Stimulated activated naive CD8-positive, alpha-beta T cell treated with anti-CD3 and anti-CD28 coated beads, Interleukin-15, amount 100 ng/mL, for 72 hours (primary cell): Measurements from ENCODE around the gene ITGA7.
A peak's percentile ranks its signal among the peaks of the same experiment; 100 is the strongest.

Source experiments
- ATAC-seq: fragments of 150-1000 bp; cut with Tn5 transposase; 2 replicates; pipeline ENCODE4 v1.10.0; 2021; ENCODE audit warnings: mild to moderate bottlenecking, moderate library complexity
- DNase-seq, 2 donors: peaks; one replicate each; pipeline ENCODE4 v3.0.0; 2021 to 2022
- H3K27ac Mint-ChIP-seq, 2 donors: one replicate each; pipeline ENCODE4 v1.8.0; 2022; ENCODE audit warnings: mild to moderate bottlenecking in 2 of 2, mixed read lengths in 2 of 2, moderate library complexity in 2 of 2
- H3K27me3 Mint-ChIP-seq: one replicate; pipeline ENCODE4 v1.8.0; 2022; ENCODE audit warnings: mixed read lengths
- H3K4me1 Mint-ChIP-seq: one replicate; pipeline ENCODE4 v1.8.0; 2022; ENCODE audit warnings: mild to moderate bottlenecking, mixed read lengths
- H3K4me3 Mint-ChIP-seq, 2 donors: one replicate each; pipeline ENCODE4 v1.8.0; 2022; ENCODE audit warnings: mild to moderate bottlenecking in 2 of 2, mixed read lengths in 2 of 2, moderate library complexity in 1 of 2
- H3K9me3 Mint-ChIP-seq, 2 donors: one replicate each; pipeline ENCODE4 v1.8.0; 2022; ENCODE audit warnings: mixed read lengths in 2 of 2

Gene ITGA7, protein sequence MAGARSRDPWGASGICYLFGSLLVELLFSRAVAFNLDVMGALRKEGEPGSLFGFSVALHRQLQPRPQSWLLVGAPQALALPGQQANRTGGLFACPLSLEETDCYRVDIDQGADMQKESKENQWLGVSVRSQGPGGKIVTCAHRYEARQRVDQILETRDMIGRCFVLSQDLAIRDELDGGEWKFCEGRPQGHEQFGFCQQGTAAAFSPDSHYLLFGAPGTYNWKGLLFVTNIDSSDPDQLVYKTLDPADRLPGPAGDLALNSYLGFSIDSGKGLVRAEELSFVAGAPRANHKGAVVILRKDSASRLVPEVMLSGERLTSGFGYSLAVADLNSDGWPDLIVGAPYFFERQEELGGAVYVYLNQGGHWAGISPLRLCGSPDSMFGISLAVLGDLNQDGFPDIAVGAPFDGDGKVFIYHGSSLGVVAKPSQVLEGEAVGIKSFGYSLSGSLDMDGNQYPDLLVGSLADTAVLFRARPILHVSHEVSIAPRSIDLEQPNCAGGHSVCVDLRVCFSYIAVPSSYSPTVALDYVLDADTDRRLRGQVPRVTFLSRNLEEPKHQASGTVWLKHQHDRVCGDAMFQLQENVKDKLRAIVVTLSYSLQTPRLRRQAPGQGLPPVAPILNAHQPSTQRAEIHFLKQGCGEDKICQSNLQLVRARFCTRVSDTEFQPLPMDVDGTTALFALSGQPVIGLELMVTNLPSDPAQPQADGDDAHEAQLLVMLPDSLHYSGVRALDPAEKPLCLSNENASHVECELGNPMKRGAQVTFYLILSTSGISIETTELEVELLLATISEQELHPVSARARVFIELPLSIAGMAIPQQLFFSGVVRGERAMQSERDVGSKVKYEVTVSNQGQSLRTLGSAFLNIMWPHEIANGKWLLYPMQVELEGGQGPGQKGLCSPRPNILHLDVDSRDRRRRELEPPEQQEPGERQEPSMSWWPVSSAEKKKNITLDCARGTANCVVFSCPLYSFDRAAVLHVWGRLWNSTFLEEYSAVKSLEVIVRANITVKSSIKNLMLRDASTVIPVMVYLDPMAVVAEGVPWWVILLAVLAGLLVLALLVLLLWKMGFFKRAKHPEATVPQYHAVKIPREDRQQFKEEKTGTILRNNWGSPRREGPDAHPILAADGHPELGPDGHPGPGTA

DNA sequence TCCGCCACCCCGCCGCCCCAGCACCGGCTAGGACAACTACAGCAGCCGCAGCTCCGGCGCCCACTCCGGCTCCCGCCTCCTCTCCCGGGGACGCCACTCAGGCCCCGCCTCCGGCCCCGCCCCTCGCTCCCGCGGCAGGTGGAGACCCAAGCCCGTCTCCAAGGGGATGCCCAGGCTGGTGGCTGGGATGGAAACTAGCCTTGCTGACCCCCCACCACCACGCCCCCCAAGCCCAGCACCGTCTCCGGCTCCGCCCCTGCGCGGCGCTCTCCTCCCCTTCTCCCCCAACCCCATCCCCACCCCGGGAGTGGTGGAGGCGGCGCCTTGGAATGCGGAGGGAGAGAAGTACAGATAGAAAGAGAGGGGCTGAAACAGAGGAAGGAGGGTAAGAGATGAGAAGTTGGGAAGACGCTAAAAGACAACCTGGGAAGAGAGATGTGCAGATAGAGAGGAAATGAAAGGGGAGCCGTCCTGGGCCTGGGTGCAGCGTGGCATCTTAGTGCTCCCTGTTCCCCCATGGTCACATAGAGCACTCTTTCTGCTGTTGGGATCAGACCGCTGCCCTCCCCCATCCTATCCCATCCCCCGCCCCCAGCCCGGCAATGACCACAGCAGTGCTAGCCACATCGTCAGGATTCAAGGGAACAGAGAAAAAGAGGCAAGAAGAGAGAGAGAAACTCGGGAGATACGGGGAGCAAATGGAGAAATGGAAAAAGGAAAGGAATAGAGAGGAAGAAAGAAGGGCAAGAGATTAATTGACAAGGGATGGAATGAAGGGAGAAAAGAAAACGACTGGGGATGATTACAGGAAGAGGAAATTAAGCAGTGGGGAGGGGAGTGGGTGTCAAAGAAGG is at the start of gene ITGA7:
Gene ITGA7 (minus strand): TSS at position 64 of the 854 bp plus-strand sequence. CDS start 222 bp downstream, outside the sequence.
- Mint-ChIP-seq H3K27ac (peak within 1 kb of the TSS in 1 of 2 donors; percentile 19), H3K27me3 (peaks cover 35% of the 10 kb centered on the region), H3K4me1 (peaks cover 19% of the 10 kb centered on the region), H3K9me3 (no peaks in the 10 kb centered on the region), H3K4me3 (peak within 1 kb of the TSS; percentile 78 to 81)
- DNase-seq = no peak
- peak; percentile 74 for ATAC-seq

GRCh38 chr12:55755246-55755645 is 47.5 kb upstream of the ITGA7 start:
- Mint-ChIP-seq H3K4me3 (no peak overlapping the region), H3K27ac (no peak overlapping the region), H3K27me3 (no peaks in the 10 kb centered on the region), H3K9me3 (no peaks in the 10 kb centered on the region), H3K4me1 (peaks cover 7% of the 10 kb centered on the region)
- ATAC-seq = no peak
- DNase-seq = no peak

DNA sequence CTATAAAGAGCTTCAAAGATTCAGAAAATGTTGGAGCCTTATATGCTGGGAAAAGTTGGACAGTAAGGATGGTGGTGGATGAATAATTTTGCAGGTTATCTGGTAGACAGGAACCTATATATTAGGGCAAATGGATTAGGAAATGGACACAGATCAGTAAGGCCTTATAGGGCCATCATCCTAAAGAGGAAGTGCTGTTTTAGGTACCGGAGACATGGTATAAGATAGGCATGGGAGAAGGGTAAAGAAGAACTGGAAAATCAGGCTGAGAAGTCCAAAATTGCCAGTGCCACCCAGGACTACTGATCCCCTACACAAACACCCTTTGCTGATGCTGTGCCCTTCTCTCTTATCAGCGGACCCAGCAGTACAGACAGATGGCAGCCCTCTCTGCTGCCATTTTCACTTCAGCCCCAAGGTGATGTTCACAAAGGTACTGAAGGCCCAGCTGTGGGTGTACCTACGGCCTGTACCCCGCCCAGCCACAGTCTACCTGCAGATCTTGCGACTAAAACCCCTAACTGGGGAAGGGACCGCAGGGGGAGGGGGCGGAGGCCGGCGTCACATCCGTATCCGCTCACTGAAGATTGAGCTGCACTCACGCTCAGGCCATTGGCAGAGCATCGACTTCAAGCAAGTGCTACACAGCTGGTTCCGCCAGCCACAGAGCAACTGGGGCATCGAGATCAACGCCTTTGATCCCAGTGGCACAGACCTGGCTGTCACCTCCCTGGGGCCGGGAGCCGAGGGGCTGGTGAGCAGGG is 40.7 kb upstream of the ITGA7 start:
- Mint-ChIP-seq H3K27me3 (no peaks in the 10 kb centered on the region), H3K27ac (no peak overlapping the region), H3K9me3 (no peaks in the 10 kb centered on the region), H3K4me1 (peaks cover 34% of the 10 kb centered on the region), H3K4me3 (no peak overlapping the region)
- ATAC-seq = no peak
- DNase-seq = no peak

DNA sequence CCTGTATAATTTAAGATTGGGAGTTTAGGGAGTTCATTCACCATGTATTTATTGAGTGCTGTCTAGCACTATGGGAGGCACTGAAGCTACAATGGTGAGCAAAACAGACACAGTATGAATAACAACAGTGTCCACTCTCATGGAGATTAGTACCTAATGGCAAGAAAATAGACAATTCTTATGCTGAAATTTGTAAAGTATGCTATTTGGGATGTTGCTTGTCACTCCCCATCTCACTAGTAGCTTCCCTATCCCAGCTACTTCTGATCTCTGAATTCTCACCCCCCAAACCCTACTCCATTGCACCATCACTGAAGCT is 39.2 kb upstream of the ITGA7 start:
- no peak overlapping the region for H3K27ac Mint-ChIP-seq

DNA sequence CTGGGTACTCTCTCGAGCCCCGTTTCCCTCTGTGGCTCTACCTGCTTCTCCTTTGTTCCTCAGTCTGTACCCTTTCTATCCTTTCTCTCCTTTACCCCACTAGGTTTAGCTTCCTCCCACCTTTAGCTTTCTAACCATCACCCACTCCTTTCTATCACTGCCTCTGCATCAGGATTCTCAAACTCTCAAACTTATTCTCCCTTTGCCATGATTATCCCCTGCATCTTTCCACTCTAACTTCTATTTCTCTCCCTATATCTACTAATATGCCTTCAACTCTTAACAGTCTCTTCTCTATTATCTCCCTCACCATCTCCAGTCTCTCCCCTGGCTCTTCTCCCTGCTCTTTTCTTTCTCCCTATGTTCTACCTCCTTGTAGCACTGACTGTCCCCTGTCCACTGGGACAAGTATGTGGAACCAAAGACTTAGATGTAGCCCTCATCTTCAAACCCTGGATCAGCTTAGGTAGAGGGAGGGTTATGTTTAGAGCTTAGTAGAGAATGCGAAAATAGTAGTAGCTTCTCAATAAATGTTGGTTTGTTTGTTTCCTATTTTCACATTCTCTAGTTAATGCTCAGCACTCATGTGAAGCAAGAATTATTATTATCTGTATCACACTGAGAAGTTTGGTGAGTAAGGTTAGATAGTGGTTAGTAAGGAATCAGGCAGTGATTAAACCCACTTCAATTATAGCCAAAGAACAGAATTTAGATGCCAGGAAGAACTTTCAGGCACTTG is 38.6 kb upstream of the ITGA7 start:
- Mint-ChIP-seq H3K9me3 (no peaks in the 10 kb centered on the region), H3K27ac (peak overlapping the region in 1 of 2 donors; percentile 8), H3K4me1 (peaks cover 48% of the 10 kb centered on the region), H3K4me3 (no peak overlapping the region), H3K27me3 (no peaks in the 10 kb centered on the region)
- DNase-seq = no peak
- no peak for ATAC-seq

More for the DNA sequence above, 39.2 kb upstream of the ITGA7 start:
- H3K4me3 Mint-ChIP-seq = no peak overlapping the region
- H3K4me1 Mint-ChIP-seq = peaks cover 45% of the 10 kb centered on the region
- no peaks in the 10 kb centered on the region for H3K9me3 Mint-ChIP-seq
- no peak for ATAC-seq
- DNase-seq = no peak
- no peaks in the 10 kb centered on the region for H3K27me3 Mint-ChIP-seq

DNA sequence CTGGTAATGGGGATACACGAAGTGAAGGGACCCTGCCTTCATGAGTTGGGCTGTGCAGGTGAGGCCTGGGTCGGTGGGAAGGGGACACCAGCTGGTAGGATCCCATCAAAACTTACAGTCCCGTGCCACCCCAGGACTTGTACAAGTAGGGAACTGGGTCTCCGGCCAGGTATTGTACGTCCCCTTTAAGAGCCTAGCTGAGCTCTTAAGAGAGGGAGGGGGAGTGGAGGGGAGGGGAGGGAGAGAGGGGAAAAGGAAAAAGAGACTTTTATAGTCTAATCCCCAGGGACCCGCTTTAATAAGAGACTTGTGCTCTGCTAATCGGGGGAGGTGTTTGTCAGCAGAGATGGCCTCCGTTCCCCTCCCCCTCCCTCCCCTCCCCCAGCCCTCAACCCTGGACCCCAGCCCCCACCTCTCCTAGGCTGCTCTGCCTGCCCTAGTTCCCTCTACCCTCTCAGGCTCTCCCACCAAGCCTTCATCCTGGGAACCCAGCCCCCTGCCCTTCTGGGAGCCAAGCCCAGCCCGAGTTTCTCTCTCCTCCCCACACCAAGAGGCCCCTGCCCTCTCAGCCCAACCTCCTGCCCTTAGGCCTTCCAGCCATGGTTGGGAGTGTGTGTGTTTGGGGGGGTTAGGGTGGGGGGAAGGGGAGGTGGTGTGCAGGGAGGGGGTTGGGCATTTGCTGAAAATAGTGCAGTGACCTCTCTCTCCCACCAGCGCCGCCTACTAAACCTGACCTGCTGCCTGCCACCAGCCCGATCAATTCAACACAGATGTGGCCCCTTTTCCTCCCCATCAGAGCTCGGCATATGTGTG is 37.9 kb upstream of the ITGA7 start:
- Mint-ChIP-seq H3K4me1 (peaks cover 48% of the 10 kb centered on the region), H3K27ac (no peak overlapping the region), H3K27me3 (no peaks in the 10 kb centered on the region), H3K4me3 (peak overlapping the region in 1 of 2 donors; percentile 16), H3K9me3 (no peaks in the 10 kb centered on the region)
- ATAC-seq = no peak
- no peak for DNase-seq

DNA sequence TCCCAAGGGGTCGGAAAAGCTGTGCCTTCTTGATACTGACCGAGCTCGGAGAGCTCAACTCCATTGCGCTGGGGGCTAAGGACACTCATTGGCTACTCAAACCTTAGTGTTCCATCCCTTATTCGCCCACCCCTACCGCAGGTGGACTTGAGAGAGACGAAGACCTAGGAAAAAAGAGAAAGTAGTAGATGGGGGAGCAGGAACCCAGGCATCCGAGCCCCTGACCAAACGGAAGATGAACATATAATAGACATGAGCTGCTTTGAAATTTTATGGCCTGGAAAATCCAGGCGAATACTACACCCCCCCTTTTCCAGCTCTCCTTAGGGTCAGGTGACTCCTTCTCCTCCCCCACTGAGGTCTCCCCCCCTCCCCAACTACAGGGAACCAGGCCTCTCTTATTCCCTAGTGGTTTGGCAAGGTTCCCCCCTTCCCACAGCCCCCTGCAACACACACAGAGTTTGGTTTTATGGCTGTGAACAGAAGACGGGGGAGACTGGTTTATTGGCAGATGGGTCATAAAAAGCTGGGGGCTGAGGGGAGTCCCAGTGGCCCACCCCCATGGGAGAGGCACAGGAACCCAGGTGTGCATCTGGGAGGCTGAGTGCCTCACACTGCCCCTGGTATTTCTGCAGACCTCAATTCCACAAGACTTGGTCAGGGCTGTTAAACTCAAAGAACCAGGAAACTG is 36.8 kb upstream of the ITGA7 start:
- ATAC-seq (no peak), DNase-seq (no peak)
- no peaks in the 10 kb centered on the region for H3K27me3 Mint-ChIP-seq
- peak overlapping the region; percentile 59 to 77 for H3K27ac Mint-ChIP-seq
- H3K4me3 Mint-ChIP-seq = peak overlapping the region; percentile 86 to 89
- no peaks in the 10 kb centered on the region for H3K9me3 Mint-ChIP-seq
- H3K4me1 Mint-ChIP-seq = peaks cover 47% of the 10 kb centered on the region

- Mint-ChIP-seq H3K4me3 (peak overlapping the region; percentile 86 to 89), H3K9me3 (no peaks in the 10 kb centered on the region), H3K4me1 (peaks cover 47% of the 10 kb centered on the region), H3K27ac (peak overlapping the region; percentile 59 to 77), H3K27me3 (no peaks in the 10 kb centered on the region)
- ATAC-seq = peak; percentile 63
- DNase-seq = peak; percentile 51 to 54
These were observed 36.0 kb upstream of the ITGA7 start for GRCh38 chr12:55743406-55744339.

GRCh38 chr12:55742719-55743405 is 35.2 kb upstream of the ITGA7 start, which contains the start of gene GDF11:
TSS of gene GDF11 (plus strand) at chr12:55743122. CDS start at chr12:55743317, 195 bp downstream.
- DNase-seq = peak; percentile 64 to 68
- peaks cover 54% of the 10 kb centered on the region for H3K4me1 Mint-ChIP-seq
- H3K27ac Mint-ChIP-seq = peak within 1 kb of the TSS; percentile 67 to 77
- H3K9me3 Mint-ChIP-seq = no peaks in the 10 kb centered on the region
- peak within 1 kb of the TSS; percentile 89 to 94 for H3K4me3 Mint-ChIP-seq
- no peaks in the 10 kb centered on the region for H3K27me3 Mint-ChIP-seq
- peak; percentile 60 for ATAC-seq

- Mint-ChIP-seq H3K4me1 (peaks cover 61% of the 10 kb centered on the region), H3K4me3 (peak overlapping the region; percentile 81 to 94), H3K27me3 (no peaks in the 10 kb centered on the region), H3K9me3 (no peaks in the 10 kb centered on the region), H3K27ac (peak overlapping the region in 1 of 2 donors; percentile 67)
- ATAC-seq (no peak), DNase-seq (no peak)
These were observed 34.4 kb upstream of the ITGA7 start for GRCh38 chr12:55741931-55742680.

DNA sequence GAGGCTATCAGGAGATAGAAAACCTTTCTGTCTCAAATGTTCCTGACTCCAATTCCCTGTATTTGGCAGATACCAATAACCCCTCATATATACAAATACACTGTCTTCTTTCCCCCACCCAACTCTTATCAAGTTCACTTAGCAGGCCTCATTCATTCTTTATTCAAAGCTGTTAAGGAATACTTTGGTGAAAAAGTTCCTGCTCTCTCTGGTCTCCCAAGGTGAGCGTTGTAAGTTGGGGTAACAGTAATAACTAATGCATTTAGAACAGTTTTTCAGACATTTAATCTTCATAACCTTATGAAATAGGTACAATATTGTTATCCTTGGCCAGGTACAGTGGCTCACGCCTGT is 31.3 kb upstream of the ITGA7 start:
- ATAC-seq (no peak), DNase-seq (no peak)
- Mint-ChIP-seq H3K27ac (no peak overlapping the region), H3K9me3 (no peaks in the 10 kb centered on the region), H3K27me3 (no peaks in the 10 kb centered on the region), H3K4me3 (peak overlapping the region in 1 of 2 donors; percentile 85), H3K4me1 (peaks cover 46% of the 10 kb centered on the region)
